Measurements from ENCODE around the gene PHF8. TPM values are rescaled to one million over a fixed set of nuclear protein-coding genes. Genes with fewer than 3 reads are reported as not detected.
A peak's percentile ranks its signal among the peaks of the same experiment; 100 is the strongest.

Gene PHF8
- total and polyA plus RNA-seq, 9 of the 15 experiments (the other 6 are each of a cell fraction or from before 2014, with no cell fraction given), result 2.5 to 25.7 (median 12.1) TPM

GRCh38 chrX:54044126-54044876, at the start of gene PHF8 (continued):
- TF ChIP-seq, protein P1, sequence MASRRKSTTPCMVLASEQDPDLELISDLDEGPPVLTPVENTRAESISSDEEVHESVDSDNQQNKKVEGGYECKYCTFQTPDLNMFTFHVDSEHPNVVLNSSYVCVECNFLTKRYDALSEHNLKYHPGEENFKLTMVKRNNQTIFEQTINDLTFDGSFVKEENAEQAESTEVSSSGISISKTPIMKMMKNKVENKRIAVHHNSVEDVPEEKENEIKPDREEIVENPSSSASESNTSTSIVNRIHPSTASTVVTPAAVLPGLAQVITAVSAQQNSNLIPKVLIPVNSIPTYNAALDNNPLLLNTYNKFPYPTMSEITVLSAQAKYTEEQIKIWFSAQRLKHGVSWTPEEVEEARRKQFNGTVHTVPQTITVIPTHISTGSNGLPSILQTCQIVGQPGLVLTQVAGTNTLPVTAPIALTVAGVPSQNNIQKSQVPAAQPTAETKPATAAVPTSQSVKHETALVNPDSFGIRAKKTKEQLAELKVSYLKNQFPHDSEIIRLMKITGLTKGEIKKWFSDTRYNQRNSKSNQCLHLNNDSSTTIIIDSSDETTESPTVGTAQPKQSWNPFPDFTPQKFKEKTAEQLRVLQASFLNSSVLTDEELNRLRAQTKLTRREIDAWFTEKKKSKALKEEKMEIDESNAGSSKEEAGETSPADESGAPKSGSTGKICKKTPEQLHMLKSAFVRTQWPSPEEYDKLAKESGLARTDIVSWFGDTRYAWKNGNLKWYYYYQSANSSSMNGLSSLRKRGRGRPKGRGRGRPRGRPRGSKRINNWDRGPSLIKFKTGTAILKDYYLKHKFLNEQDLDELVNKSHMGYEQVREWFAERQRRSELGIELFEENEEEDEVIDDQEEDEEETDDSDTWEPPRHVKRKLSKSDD (conservative IDR thresholded peaks at IDR 0.05; ENCODE audit: low read length), result peak; percentile 94
- no peak for TF ChIP-seq SFPQ (IDR thresholded peaks at IDR 0.05; ENCODE audit: low read depth, low read length)
- no peak for TF ChIP-seq BMI1 (IDR thresholded peaks at IDR 0.05; ENCODE audit: low read length)
- peak; percentile 57; the same call in 1 of the 2 replicates for TF ChIP-seq DIDO1 (tag; IDR thresholded peaks at IDR 0.05; ENCODE audit: low read depth)
- no peak for TF ChIP-seq CHD7 (IDR thresholded peaks at IDR 0.05; ENCODE audit: low read depth, low read length)
- peak in 1 of 2 experiments; percentile 62; a peak in 2 of 4 replicates for TF ChIP-seq SIN3A (IDR thresholded peaks at IDR 0.05; ENCODE audit: borderline replicate concordance in 2 of 2, control insufficient read depth in 1 of 2, low read depth in 2 of 2, low read length in 2 of 2)
- TF ChIP-seq CHD4 (IDR thresholded peaks at IDR 0.05; ENCODE audit: insufficient read depth, insufficient replicate concordance, low read depth, low read length, poor library complexity, severe bottlenecking), result no peak
- no peak for TF ChIP-seq PTRF (tag; IDR thresholded peaks at IDR 0.05)
- no peak for TF ChIP-seq NR4A1 (CRISPR knock-in tag; IDR thresholded peaks at IDR 0.05)
- no peak for TF ChIP-seq NR4A1 (tag; IDR thresholded peaks at IDR 0.05)

All from K562 (cell line).